ENCODE results near the gene THAP7. TPM values are rescaled to one million over a fixed set of nuclear protein-coding genes. Genes with fewer than 3 reads are reported as not detected.

Gene THAP7
- total and polyA plus RNA-seq, 9 of the 15 experiments (the other 6 are each of a cell fraction or from before 2014, with no cell fraction given) = 7.9 to 263 (median 84.1) TPM

DNA sequence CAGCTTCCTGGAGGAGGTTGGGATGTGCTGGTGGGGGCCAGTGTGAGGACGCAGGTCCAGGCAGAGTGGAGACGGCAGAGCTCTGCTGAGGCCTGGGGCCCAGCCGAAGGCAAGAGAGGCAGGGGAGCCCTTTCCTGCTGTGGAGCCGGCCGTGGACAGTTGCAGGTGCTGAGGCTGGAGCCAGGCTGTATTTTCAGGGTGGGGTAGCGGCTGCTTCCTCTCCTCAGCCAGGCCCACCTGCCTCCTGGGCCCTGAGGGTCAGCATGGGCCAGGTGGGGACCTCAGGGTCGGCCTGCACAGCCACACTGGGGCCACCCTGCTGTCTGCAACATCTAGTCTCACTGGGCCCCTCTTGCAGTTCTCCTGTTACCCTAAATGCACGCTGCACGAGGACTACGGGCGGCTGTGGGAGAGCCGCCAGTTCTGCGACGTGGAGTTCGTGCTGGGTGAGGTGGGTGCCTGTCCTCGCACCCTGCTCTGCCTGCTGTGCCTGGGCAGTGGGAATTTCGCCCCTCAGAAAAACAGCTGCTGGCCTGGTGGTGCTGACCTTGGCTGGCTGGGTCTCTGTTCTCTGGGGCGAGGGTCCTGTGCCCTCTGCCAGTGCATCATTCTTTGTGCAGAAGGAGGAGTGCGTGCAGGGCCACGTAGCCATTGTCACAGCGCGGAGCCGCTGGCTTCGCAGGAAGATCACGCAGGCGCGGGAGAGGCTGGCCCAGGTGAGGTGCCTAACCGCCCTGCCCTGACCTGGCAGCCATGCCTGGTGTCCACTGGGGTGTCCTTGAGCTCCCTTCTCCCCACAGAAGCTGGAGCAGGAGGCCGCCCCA is 8.4 kb downstream of the THAP7 start:
- POLR2A ChIA-PET = interaction anchor here (0.6 to 17.9 kb wide), 7 partner anchors 9 to 111 kb away, joined by 4 to 451 read pairs (median 5); partner anchors contain the start of genes AIFM3, LZTR1, P2RX6 and THAP7
- TF ChIP-seq, protein P1, sequence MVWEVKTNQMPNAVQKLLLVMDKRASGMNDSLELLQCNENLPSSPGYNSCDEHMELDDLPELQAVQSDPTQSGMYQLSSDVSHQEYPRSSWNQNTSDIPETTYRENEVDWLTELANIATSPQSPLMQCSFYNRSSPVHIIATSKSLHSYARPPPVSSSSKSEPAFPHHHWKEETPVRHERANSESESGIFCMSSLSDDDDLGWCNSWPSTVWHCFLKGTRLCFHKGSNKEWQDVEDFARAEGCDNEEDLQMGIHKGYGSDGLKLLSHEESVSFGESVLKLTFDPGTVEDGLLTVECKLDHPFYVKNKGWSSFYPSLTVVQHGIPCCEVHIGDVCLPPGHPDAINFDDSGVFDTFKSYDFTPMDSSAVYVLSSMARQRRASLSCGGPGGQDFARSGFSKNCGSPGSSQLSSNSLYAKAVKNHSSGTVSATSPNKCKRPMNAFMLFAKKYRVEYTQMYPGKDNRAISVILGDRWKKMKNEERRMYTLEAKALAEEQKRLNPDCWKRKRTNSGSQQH (CRISPR knock-in tag; IDR thresholded peaks at IDR 0.05) = 0 out of 2 replicates have a peak, but pooled peaks have one; percentile 7
- no peak for TF ChIP-seq SETDB1 (IDR thresholded peaks at IDR 0.05; ENCODE audit: low read length)
- TF ChIP-seq YBX1 (IDR thresholded peaks at IDR 0.05) = no peak
- TF ChIP-seq SMC3 (conservative IDR thresholded peaks at IDR 0.05; ENCODE audit: insufficient read depth, low read depth, low read length) = no peak
- no peak for TF ChIP-seq CBX3 (IDR thresholded peaks at IDR 0.05; ENCODE audit: borderline replicate concordance in 1 of 2, low read length in 2 of 2)
- TF ChIP-seq RAD51 (IDR thresholded peaks at IDR 0.05; ENCODE audit: borderline replicate concordance, low read depth) = no peak
- no peak for TF ChIP-seq LARP7 (IDR thresholded peaks at IDR 0.05)
- TF ChIP-seq EWSR1 (IDR thresholded peaks at IDR 0.05; ENCODE audit: borderline replicate concordance, low read depth, partially characterized antibody) = no peak
- TF ChIP-seq ZNF24 (IDR thresholded peaks at IDR 0.05) = no peak
- peak; percentile 63 for TF ChIP-seq WHSC1 (IDR thresholded peaks at IDR 0.05; ENCODE audit: low read length)
- no peak for TF ChIP-seq SMARCE1 (IDR thresholded peaks at IDR 0.05)
- TF ChIP-seq XRCC5 (IDR thresholded peaks at IDR 0.05; ENCODE audit: low read depth, low read length) = no peak
- TF ChIP-seq POLR3A (IDR thresholded peaks at IDR 0.05; ENCODE audit: borderline replicate concordance, extremely low read depth, insufficient read depth, insufficient read length) = no peak
- TF ChIP-seq HNRNPH1 (optimal IDR thresholded peaks at IDR 0.05; ENCODE audit: low read depth, low read length) = no peak
- TF ChIP-seq ZFP1 (CRISPR knock-in tag; IDR thresholded peaks at IDR 0.05) = 0 out of 2 replicates have a peak, but pooled peaks have one; percentile 24
- no peak for TF ChIP-seq SIN3A (IDR thresholded peaks at IDR 0.05; ENCODE audit: borderline replicate concordance in 2 of 2, control insufficient read depth in 1 of 2, low read depth in 2 of 2, low read length in 2 of 2)
- no peak; the same call in 1 of the 2 replicates for TF ChIP-seq ZNF324 (CRISPR knock-in tag; IDR thresholded peaks at IDR 0.05)
- no peak for TF ChIP-seq SMARCA5 (IDR thresholded peaks at IDR 0.05)
- 0 out of 4 replicates have a peak, but pooled peaks of 1 of the 2 experiments have one; percentile 16 for TF ChIP-seq SRF (CRISPR knock-in tag; IDR thresholded peaks at IDR 0.05)

More for the DNA sequence above, 8.4 kb downstream of the THAP7 start:
- 92% methylated on average over 29 of the region's 29 CpGs for WGBS (ENCODE audit: insufficient coverage, low coverage, missing lambda C conversion rate)
- Histone ChIP-seq H3K79me2 (ENCODE audit: control insufficient read depth, insufficient read depth, low read length) (no peaks in the 10 kb centered on the region), H3K4me3 (no peak overlapping the region), H3K4me2 (ENCODE audit: insufficient read depth, low read length) (no peak overlapping the region), H3K9ac (ENCODE audit: insufficient read depth in 1 of 2, low read depth in 2 of 2, low read length in 2 of 2) (peak overlapping the region in 1 of 2 experiments; percentile 15; a peak in 2 of 4 replicates), H3K27ac (ENCODE audit: extremely low read depth, low read depth, low read length) (no peak overlapping the region), H3K36me3 (ENCODE audit: control insufficient read depth, insufficient read depth, low read length) (peaks cover 95% of the 10 kb centered on the region; the same call in 2 of the 3 replicates), H3K27me3 (ENCODE audit: control insufficient read depth in 2 of 2, insufficient read depth in 2 of 2, low read length in 2 of 2) (no peaks in the 10 kb centered on the region), H2AFZ (ENCODE audit: low read depth, low read length) (no peak overlapping the region), H4K20me1 (replicated peaks; ENCODE audit: control insufficient read depth, insufficient read depth, low read length) (peaks cover 31% of the 10 kb centered on the region; the same call in 1 of the 2 replicates), H3K4me1 (replicated peaks in 1 of 2; ENCODE audit: control insufficient read depth in 2 of 2, insufficient read depth in 2 of 2, low read length in 2 of 2) (peaks cover 0 to 80% of the 10 kb centered on the region in 2 experiments; a peak in 2 of 5 replicates), H3K9me3 (replicated peaks; ENCODE audit: control insufficient read depth, insufficient read depth, low read depth, low read length) (no peaks in the 10 kb centered on the region), H3K9me1 (ENCODE audit: control insufficient read depth, insufficient read depth, low read length) (peaks cover 7% of the 10 kb centered on the region)
- in situ Hi-C loops (cut with MboI) = no loop called here
- FAIRE-seq = no peak
- intact Hi-C loops (cut with micrococcal nuclease) = no loop called here
- no peak for DNase-seq (ENCODE audit: extremely low read depth in 1 of 4, low spot score in 3 of 4)
- no peak for ATAC-seq
- BruUV-seq (replicated peaks) = no TSS peak
- CTCF ChIA-PET (ENCODE audit: low intra/inter-chr PET ratio) = no interaction called here
